ENCODE data around the gene CNPY1.

CNPY1 gene

GRCh38 chr7:155463114-155463811 lies 83.1 kb downstream of the CNPY1 start:
- no peak for DNase-seq

- DNase-seq: no peak
Measured at GRCh38 chr7:155462163-155462735, 84.1 kb downstream of the CNPY1 start.

GRCh38 chr7:155461631-155462030 lies 84.7 kb downstream of the CNPY1 start:
- DNase-seq: no peak

- no peak for DNase-seq
Measured at GRCh38 chr7:155460926-155461613, 85.3 kb downstream of the CNPY1 start.

- no peak for DNase-seq
Measured at GRCh38 chr7:155459700-155460461, 86.5 kb downstream of the CNPY1 start.

GRCh38 chr7:155458878-155459699 lies 87.3 kb downstream of the CNPY1 start:
- DNase-seq: no peak

- DNase-seq: no peak
Measured at GRCh38 chr7:155458111-155458877, 88.1 kb downstream of the CNPY1 start, which contains the start of gene EN2. Gene EN2 (plus strand): TSS chr7:155458129. CDS start chr7:155458378, 249 bp downstream.

- peak; percentile 20 for DNase-seq
Measured at GRCh38 chr7:155457544-155458110, 88.7 kb downstream of the CNPY1 start.

- peak; percentile 29 for DNase-seq
Measured at GRCh38 chr7:155456738-155457543, 89.4 kb downstream of the CNPY1 start.

- no peak for DNase-seq
Measured at GRCh38 chr7:155455776-155456737, 90.3 kb downstream of the CNPY1 start.

- DNase-seq: no peak
Measured at GRCh38 chr7:155455132-155455693, 91.1 kb downstream of the CNPY1 start.

GRCh38 chr7:155454183-155455112 lies 91.9 kb downstream of the CNPY1 start:
- no peak for DNase-seq

GRCh38 chr7:155453296-155454182 lies 92.8 kb downstream of the CNPY1 start:
- DNase-seq: no peak

GRCh38 chr7:155452505-155453295 lies 93.7 kb downstream of the CNPY1 start:
- no peak for DNase-seq

GRCh38 chr7:155451840-155452239 lies 94.5 kb downstream of the CNPY1 start:
- no peak for DNase-seq
